Colonic mucosa (tissue), 4 donors: ENCODE data around the gene CCDC34. TPM values are rescaled to one million over a fixed set of nuclear protein-coding genes. Genes with fewer than 3 reads are reported as not detected.

ENCODE experiments used
- DNase-seq: peaks from one replicate; pipeline ENCODE4 v3.0.0-alpha.2; 2020
- H3K27ac ChIP-seq: fragments of 200-600 bp; one replicate; pipeline ENCODE4 v1.8.0; 2021
- H3K27me3 ChIP-seq: fragments of 200-600 bp; one replicate; pipeline ENCODE4 v1.8.0; 2021
- H3K36me3 ChIP-seq: fragments of 200-600 bp; one replicate; pipeline ENCODE4 v1.8.0; 2021
- H3K4me1 ChIP-seq: fragments of 200-600 bp; one replicate; pipeline ENCODE4 v1.8.0; 2021; ENCODE audit warnings: mild to moderate bottlenecking
- H3K4me3 ChIP-seq: fragments of 200-600 bp; one replicate; pipeline ENCODE4 v1.8.0; 2021
- H3K9ac ChIP-seq, 2 donors: one replicate each; pipeline ENCODE4 v1.7.0; 2013; ENCODE audit warnings: control low read depth in 2 of 2, low read depth in 2 of 2, low read length in 2 of 2
- H3K9me3 ChIP-seq: fragments of 200-600 bp; one replicate; pipeline ENCODE4 v1.8.0; 2021
- CTCF ChIP-seq: fragments of 200-600 bp; IDR thresholded peaks from one replicate; pipeline ENCODE4 v1.8.0; 2022; ENCODE audit warnings: antibody characterized with exemption, mild to moderate bottlenecking
- intact Hi-C: fragments of 100-400 bp; cut with DNase I; formaldehyde crosslinking; loops from one replicate; pipeline ENCODE4 v1.14.1; 2022
- total RNA-seq, 2 donors: library from RNA; stranded (reverse); fragmentation: NEBNext Ultra II Directional in 1 of 2; extraction: Animal tissue kit (Norgen Biotek cat#: 25700) in 1 of 2; gene quantifications; one replicate each; pipeline ENCODE4 v1.2.1, GENCODE V29; 2021
- donor health status: healthy.
- donor health status: DM: no; HTN: no; CAD: no.
- donor health status: DM: no; HTN: no; CAD: no.

The CCDC34 gene
- total RNA-seq, 2 donors from 2014 or later: 10.2 to 25.6 TPM

- intact Hi-C loops: no loop called here
- Histone ChIP-seq H3K9me3 (no peaks in the 10 kb centered on the region), H3K36me3 (no peaks in the 10 kb centered on the region), H3K27ac (no peak overlapping the region), H3K27me3 (no peaks in the 10 kb centered on the region), H3K4me3 (no peak overlapping the region), H3K9ac (no peak overlapping the region), H3K4me1 (no peaks in the 10 kb centered on the region)
- TF ChIP-seq CTCF: no peak
- DNase-seq: no peak
Observed at GRCh38 chr11:27310182-27310581, 52.8 kb downstream of the CCDC34 start.

GRCh38 chr11:27309046-27309445 lies 54.0 kb downstream of the CCDC34 start:
- Histone ChIP-seq H3K36me3 (no peaks in the 10 kb centered on the region), H3K4me1 (no peaks in the 10 kb centered on the region), H3K4me3 (no peak overlapping the region), H3K27me3 (no peaks in the 10 kb centered on the region), H3K9ac (no peak overlapping the region), H3K9me3 (no peaks in the 10 kb centered on the region), H3K27ac (no peak overlapping the region)
- no peak for DNase-seq
- intact Hi-C loops: no loop called here
- TF ChIP-seq CTCF: no peak

GRCh38 chr11:27307232-27307631 lies 55.8 kb downstream of the CCDC34 start:
- intact Hi-C loops: no loop called here
- no peak overlapping the region for H3K9ac ChIP-seq
- no peaks in the 10 kb centered on the region for H3K9me3 ChIP-seq
- no peak overlapping the region for H3K4me3 ChIP-seq
- H3K27me3 ChIP-seq: no peaks in the 10 kb centered on the region
- H3K4me1 ChIP-seq: no peaks in the 10 kb centered on the region
- H3K27ac ChIP-seq: no peak overlapping the region
- no peaks in the 10 kb centered on the region for H3K36me3 ChIP-seq
- no peak for TF ChIP-seq CTCF
- DNase-seq: no peak

- Histone ChIP-seq H3K36me3 (no peaks in the 10 kb centered on the region), H3K27ac (no peak overlapping the region), H3K4me3 (no peak overlapping the region), H3K9me3 (no peaks in the 10 kb centered on the region), H3K27me3 (no peaks in the 10 kb centered on the region), H3K4me1 (no peaks in the 10 kb centered on the region), H3K9ac (no peak overlapping the region)
- no peak for DNase-seq
- intact Hi-C loops: no loop called here
- TF ChIP-seq CTCF: no peak
Observed at GRCh38 chr11:27305751-27306150, 57.3 kb downstream of the CCDC34 start.

- no peak overlapping the region for H3K27ac ChIP-seq
- DNase-seq: no peak
- no peak overlapping the region for H3K4me3 ChIP-seq
- H3K4me1 ChIP-seq: no peaks in the 10 kb centered on the region
- no peaks in the 10 kb centered on the region for H3K9me3 ChIP-seq
- H3K27me3 ChIP-seq: no peaks in the 10 kb centered on the region
- intact Hi-C loops: no loop called here
- H3K9ac ChIP-seq: no peak overlapping the region
- TF ChIP-seq CTCF: no peak
- no peaks in the 10 kb centered on the region for H3K36me3 ChIP-seq
Observed at GRCh38 chr11:27304514-27304913, 58.5 kb downstream of the CCDC34 start.

- TF ChIP-seq CTCF: no peak
- no peaks in the 10 kb centered on the region for H3K9me3 ChIP-seq
- H3K27me3 ChIP-seq: no peaks in the 10 kb centered on the region
- no peak overlapping the region for H3K27ac ChIP-seq
- no peaks in the 10 kb centered on the region for H3K36me3 ChIP-seq
- H3K4me1 ChIP-seq: no peaks in the 10 kb centered on the region
- intact Hi-C loops: no loop called here
- no peak overlapping the region for H3K4me3 ChIP-seq
- DNase-seq: no peak
- no peak overlapping the region for H3K9ac ChIP-seq
Observed at GRCh38 chr11:27303903-27304302, 59.1 kb downstream of the CCDC34 start.
